Measurements from ENCODE around the gene JARID2. TPM values are rescaled to one million over a fixed set of nuclear protein-coding genes. Genes with fewer than 3 reads are reported as not detected.

The JARID2 gene
- total and polyA plus RNA-seq, 9 of the 15 experiments (the other 6 are each of a cell fraction or from before 2014, with no cell fraction given): 5.0 to 29.0 (median 15.6) TPM

DNA sequence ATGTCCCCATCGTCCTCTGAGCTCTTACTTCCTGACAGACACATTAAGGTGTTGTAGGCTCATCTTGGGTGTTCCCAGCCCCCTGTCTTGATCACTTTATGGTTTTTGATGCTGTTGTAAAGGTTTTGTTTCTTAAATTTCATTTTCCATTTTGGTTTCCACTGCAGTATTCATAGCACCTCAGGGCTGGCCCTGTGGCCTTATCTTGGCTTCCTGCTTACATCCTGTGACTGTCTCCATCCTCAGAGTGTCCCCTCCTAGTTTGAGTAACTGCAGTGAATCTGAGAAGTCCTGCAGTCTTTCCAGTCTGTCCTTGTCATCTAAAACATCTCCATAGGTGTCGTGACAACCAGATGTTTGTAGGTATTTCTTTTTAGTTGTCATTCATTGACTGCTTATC lies 50.9 kb downstream of the JARID2 start (continued):
- TF ChIP-seq, protein P1, sequence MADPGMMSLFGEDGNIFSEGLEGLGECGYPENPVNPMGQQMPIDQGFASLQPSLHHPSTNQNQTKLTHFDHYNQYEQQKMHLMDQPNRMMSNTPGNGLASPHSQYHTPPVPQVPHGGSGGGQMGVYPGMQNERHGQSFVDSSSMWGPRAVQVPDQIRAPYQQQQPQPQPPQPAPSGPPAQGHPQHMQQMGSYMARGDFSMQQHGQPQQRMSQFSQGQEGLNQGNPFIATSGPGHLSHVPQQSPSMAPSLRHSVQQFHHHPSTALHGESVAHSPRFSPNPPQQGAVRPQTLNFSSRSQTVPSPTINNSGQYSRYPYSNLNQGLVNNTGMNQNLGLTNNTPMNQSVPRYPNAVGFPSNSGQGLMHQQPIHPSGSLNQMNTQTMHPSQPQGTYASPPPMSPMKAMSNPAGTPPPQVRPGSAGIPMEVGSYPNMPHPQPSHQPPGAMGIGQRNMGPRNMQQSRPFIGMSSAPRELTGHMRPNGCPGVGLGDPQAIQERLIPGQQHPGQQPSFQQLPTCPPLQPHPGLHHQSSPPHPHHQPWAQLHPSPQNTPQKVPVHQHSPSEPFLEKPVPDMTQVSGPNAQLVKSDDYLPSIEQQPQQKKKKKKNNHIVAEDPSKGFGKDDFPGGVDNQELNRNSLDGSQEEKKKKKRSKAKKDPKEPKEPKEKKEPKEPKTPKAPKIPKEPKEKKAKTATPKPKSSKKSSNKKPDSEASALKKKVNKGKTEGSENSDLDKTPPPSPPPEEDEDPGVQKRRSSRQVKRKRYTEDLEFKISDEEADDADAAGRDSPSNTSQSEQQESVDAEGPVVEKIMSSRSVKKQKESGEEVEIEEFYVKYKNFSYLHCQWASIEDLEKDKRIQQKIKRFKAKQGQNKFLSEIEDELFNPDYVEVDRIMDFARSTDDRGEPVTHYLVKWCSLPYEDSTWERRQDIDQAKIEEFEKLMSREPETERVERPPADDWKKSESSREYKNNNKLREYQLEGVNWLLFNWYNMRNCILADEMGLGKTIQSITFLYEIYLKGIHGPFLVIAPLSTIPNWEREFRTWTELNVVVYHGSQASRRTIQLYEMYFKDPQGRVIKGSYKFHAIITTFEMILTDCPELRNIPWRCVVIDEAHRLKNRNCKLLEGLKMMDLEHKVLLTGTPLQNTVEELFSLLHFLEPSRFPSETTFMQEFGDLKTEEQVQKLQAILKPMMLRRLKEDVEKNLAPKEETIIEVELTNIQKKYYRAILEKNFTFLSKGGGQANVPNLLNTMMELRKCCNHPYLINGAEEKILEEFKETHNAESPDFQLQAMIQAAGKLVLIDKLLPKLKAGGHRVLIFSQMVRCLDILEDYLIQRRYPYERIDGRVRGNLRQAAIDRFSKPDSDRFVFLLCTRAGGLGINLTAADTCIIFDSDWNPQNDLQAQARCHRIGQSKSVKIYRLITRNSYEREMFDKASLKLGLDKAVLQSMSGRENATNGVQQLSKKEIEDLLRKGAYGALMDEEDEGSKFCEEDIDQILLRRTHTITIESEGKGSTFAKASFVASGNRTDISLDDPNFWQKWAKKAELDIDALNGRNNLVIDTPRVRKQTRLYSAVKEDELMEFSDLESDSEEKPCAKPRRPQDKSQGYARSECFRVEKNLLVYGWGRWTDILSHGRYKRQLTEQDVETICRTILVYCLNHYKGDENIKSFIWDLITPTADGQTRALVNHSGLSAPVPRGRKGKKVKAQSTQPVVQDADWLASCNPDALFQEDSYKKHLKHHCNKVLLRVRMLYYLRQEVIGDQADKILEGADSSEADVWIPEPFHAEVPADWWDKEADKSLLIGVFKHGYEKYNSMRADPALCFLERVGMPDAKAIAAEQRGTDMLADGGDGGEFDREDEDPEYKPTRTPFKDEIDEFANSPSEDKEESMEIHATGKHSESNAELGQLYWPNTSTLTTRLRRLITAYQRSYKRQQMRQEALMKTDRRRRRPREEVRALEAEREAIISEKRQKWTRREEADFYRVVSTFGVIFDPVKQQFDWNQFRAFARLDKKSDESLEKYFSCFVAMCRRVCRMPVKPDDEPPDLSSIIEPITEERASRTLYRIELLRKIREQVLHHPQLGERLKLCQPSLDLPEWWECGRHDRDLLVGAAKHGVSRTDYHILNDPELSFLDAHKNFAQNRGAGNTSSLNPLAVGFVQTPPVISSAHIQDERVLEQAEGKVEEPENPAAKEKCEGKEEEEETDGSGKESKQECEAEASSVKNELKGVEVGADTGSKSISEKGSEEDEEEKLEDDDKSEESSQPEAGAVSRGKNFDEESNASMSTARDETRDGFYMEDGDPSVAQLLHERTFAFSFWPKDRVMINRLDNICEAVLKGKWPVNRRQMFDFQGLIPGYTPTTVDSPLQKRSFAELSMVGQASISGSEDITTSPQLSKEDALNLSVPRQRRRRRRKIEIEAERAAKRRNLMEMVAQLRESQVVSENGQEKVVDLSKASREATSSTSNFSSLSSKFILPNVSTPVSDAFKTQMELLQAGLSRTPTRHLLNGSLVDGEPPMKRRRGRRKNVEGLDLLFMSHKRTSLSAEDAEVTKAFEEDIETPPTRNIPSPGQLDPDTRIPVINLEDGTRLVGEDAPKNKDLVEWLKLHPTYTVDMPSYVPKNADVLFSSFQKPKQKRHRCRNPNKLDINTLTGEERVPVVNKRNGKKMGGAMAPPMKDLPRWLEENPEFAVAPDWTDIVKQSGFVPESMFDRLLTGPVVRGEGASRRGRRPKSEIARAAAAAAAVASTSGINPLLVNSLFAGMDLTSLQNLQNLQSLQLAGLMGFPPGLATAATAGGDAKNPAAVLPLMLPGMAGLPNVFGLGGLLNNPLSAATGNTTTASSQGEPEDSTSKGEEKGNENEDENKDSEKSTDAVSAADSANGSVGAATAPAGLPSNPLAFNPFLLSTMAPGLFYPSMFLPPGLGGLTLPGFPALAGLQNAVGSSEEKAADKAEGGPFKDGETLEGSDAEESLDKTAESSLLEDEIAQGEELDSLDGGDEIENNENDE (IDR thresholded peaks at IDR 0.05; ENCODE audit: low read depth, low read length): no peak
- no peak for TF ChIP-seq PHF8 (IDR thresholded peaks at IDR 0.05; ENCODE audit: borderline replicate concordance, low read length)
- no peak for TF ChIP-seq DACH1 (IDR thresholded peaks at IDR 0.05; ENCODE audit: partially characterized antibody)
- TF ChIP-seq ZNF695 (CRISPR knock-in tag; IDR thresholded peaks at IDR 0.05): no peak
- TF ChIP-seq, protein P2, sequence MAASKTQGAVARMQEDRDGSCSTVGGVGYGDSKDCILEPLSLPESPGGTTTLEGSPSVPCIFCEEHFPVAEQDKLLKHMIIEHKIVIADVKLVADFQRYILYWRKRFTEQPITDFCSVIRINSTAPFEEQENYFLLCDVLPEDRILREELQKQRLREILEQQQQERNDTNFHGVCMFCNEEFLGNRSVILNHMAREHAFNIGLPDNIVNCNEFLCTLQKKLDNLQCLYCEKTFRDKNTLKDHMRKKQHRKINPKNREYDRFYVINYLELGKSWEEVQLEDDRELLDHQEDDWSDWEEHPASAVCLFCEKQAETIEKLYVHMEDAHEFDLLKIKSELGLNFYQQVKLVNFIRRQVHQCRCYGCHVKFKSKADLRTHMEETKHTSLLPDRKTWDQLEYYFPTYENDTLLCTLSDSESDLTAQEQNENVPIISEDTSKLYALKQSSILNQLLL (CRISPR knock-in tag; IDR thresholded peaks at IDR 0.05; ENCODE audit: borderline replicate concordance): no peak
- TF ChIP-seq CTBP1 (IDR thresholded peaks at IDR 0.05; ENCODE audit: borderline replicate concordance): peak; percentile 94
- 0 out of 4 replicates have a peak, but pooled peaks of 1 of the 2 experiments have one; percentile 4 for TF ChIP-seq KDM1A (IDR thresholded peaks at IDR 0.05)
- no peak for TF ChIP-seq IRF2 (CRISPR knock-in tag; IDR thresholded peaks at IDR 0.05)
- TF ChIP-seq ZBED1 (IDR thresholded peaks at IDR 0.05): no peak
- TF ChIP-seq ZNF232 (CRISPR knock-in tag; IDR thresholded peaks at IDR 0.05): no peak
- TF ChIP-seq TAF9B (IDR thresholded peaks at IDR 0.05; ENCODE audit: partially characterized antibody): no peak
- TF ChIP-seq, protein P3, sequence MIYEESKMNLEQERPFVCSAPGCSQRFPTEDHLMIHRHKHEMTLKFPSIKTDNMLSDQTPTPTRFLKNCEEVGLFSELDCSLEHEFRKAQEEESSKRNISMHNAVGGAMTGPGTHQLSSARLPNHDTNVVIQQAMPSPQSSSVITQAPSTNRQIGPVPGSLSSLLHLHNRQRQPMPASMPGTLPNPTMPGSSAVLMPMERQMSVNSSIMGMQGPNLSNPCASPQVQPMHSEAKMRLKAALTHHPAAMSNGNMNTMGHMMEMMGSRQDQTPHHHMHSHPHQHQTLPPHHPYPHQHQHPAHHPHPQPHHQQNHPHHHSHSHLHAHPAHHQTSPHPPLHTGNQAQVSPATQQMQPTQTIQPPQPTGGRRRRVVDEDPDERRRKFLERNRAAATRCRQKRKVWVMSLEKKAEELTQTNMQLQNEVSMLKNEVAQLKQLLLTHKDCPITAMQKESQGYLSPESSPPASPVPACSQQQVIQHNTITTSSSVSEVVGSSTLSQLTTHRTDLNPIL (CRISPR knock-in tag; IDR thresholded peaks at IDR 0.05): no peak
- TF ChIP-seq DIDO1 (tag; IDR thresholded peaks at IDR 0.05; ENCODE audit: low read depth): no peak
- peak; percentile 78 for TF ChIP-seq ETV1 (tag; conservative IDR thresholded peaks at IDR 0.05; ENCODE audit: low read depth)

Data from K562 (cell line).